NCI-H774 (cell line): ENCODE results near the gene GLYAT.
"Not testable (repeated sequence)": the region's sequence is repeated elsewhere in the genome, so short reads cannot be mapped to it uniquely, and the experiment has no call there.

Source experiments
- DNase-seq: peaks from one replicate; lab custom pipeline; 2025; lab: John Stamatoyannopoulos, UW

Gene GLYAT

DNA sequence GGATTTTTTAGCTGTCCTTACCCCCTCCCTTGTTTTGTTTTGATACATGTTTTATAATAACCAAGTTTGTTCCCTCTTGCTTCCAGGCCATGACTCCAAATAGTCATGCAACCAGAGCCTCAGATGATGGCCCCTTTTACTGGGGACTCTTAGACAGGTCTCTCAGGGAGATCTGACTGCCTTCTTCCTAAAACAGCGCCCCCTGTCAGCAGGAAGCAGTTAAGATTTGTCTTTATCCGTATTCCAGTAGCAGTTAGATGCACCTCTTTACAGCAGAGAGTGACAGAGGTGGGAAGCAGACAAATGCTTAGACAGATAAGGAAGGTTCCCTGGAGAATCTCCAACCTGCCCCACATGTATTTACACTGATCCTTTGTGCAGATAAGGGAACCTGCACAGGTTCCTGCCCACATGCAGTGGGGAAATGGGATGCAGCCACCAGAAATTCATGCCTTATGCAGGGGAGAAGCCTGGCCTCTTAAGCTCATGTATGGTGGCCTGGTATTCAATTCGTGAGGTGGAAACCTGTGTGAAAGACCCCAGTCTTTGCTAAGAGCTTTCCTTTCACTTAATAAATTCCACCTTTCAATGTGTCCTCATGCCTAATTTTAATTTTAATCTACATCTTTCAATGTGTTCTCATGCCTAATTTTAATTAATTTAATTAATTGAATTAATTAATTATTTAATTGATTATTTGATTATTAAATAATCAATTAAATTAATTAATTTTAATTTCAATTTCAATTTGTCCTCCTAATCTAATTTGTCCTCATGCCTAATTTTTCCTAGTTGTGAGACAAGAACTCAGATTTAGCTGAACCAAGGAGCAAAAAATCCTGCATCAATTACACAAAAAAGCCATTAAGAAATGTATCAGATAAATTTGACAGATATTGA is 11.5 kb upstream of the GLYAT start:
- no peak for DNase-seq

DNA sequence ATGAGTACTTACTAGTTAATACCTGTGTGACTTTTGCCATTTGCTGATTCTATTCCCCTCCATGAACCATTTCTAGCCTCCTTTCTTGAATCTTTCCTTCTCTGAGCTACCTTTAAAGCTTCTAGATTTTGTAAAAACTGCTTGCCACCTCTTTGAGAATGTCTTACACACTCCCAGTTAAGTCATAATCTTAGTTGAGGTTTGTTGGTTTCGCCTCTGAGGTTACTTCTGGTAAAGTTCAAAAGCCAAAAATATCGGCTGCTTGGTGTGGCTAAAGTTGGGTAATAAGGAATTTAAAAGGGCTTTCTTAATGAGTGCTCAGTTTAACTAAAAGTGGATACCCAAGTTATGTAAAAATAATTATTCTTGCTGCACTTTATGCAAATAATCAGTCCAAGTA is 10.4 kb upstream of the GLYAT start:
- DNase-seq, result no peak

DNA sequence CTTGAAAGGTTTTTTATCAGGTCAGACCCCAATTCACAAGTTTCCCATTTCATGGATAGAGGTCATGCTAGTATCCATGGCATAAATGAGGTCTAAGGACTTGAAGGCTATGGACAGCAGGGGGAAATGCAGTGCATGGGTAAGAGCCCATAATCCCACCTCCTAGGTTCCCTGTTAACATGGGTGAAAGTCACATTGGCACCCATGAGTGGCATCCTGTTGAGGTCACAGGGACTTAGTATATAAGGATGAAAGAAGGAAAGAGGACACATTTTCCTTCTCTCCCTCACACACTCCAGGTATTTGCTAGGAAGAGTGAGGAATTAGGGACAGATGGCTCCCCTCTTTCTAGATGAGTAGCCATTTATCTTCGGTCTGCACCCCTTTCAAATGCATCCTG is 9.4 kb upstream of the GLYAT start:
- no peak for DNase-seq

DNA sequence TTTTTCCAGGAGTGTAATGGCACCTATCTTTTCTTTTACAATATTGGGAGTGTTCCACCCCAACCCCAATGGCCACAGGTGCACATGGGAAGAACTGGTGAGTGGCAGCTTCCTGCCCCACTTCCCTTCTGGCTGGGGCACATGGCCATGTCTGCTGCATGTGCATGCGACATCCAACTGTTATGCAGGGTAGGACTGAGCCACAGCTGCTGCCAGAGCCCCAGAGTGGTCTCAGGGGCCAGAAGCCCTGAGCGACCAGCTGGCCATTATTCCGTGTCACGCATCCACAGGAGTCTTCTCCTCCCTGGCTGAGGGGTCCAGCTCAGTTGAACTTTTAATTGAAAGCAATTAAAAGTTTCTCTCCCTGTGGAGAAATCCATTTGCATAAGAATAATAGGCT is 8.7 kb upstream of the GLYAT start:
- DNase-seq, result no peak

DNA sequence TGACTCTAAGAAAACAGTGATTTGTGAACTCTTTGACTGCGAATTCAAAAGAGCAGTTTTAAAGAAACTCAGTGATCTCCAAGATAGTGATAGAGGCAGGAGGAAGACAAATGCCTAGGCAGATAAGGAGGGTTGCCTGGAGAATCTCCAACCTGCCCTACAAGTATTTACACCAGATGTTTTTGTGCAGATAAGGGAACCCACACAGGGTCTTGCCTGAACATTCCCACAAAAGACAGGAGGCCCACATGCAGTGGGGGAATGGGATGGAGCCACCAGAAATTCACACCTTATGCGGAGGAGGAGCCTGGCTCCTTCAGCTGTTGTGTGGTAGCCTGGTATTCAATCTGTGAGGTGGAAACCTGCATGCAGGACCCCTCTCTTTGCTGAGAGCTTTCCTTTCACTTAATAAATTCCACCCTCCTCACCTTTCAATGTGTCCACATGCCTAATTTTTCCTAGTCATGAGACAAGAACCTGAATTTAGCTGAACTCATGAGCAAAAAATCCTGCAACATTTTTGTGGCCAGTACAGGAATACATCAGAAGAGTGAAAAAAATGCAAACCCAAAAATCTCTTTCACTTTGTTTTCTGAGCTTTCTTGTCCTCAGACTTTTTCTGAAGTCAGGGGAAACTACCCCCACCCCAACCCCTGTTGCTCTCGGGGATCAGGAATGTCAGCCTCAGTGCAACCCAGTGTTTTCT is 8.1 kb upstream of the GLYAT start:
- DNase-seq, result no peak

DNA sequence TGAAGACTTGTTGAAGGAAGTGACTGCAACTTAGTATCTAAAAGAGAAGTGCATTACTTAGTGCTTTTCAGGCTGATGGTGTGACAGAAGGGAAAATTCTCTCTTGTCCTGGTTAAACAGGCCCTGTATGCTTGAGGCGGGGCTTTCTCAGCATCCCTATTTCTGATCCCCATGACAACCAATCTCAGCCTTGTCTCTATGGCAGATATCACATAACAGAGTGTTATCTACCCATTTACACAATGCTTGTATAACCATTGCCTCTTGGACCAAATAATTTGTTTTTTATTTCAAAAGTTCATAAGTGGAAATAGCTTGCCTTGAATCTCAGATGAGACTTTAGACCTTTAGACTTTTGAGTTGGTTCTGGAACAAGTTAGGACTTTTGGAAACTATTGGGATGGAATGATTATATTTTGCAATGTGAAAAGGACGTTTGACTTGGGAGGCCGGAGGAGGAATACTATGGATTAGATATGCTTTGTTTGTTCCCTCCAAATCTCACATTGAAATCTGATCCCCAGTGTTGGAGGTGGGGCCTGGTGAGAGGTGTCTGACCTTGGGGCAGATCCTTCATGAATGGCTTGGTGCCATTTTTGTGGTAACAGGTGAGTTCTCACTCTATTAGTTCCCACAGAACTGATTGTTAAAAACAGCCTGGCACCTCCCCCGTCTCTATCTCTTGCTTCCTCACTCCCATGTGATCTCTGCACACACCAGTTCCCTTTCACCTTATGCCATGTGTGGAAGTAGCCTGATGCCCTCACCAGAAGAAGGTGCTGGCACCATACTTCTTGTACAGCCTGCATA is 3.1 kb upstream of the GLYAT start:
- DNase-seq, result no peak

DNA sequence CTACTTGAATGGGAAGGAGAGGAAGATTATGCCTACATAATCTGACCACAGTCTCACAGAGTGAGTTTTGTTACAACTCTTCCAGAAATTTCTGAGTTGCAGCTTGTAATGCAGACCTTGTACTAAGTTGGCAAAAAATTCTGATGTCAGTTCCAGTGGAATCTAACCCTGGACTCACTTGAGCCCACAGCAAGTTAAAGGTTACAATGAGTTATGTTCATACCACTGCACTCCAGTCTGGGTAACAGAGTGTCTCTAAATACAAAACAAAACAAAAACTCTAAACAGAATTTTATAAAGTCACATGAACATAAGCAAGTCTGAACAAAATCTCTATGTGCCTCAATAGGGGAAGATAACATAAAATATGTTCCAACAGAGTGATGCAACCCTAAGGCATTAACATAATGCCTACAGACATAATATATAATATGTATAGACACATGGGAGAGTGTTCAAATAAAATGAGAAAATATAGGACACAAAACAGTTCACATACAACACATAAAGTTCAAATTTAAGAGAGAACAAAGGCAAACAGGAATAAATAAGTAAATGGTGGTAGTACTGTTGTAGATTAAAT is 1.1 kb downstream of the GLYAT start:
- DNase-seq, result no peak

DNA sequence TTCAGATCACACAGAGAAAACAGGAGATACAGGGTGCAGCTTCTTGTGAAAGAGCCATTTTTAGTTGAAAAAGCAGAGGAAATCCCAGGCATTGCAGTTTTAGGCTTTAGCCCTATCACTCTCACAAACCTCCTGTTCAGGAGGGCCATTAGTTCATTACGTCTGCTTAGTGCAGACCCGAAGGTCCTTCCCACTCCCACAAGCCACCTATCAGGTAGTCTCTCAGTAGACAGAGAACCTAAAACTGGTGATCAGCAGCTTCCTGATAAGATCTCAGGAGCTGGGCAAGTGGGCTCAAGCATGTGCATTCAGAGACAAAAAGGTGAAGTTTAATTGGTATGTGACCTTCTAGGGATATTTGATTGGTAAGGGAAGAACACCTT is 4.3 kb downstream of the GLYAT start:
- no peak for DNase-seq

DNA sequence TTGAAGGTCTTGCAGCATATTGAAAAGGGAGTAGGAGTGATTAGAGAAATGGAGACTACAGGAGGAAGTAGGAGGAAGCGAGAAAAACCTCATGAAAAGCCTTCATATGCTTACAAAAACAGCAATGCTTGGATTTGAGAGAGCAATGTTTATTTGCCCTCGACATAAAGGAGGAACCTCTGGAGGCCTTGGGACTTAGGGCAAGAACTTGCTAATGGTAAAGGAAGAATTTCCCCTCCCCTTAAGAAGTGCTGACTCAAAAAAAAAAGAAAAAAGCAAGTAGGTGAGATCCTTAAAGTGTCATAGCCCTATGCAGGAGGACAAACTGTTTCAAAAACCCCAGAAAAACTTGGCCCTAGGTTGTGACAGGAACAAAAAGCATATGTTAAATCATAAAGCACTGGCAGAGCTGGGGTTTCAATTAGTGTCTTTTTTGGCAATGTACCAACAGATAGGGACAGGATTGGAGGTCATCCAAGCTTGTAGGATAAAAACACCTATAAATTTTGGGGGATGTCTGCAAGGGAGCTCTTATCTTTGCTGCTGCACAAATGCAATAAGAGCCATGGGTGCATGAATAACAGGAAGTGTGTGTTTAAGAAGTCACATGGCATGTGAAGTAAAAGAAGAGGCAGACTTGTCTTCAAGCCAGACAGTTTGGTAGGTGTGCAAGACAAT is 4.9 kb downstream of the GLYAT start:
- DNase-seq, result no peak

DNA sequence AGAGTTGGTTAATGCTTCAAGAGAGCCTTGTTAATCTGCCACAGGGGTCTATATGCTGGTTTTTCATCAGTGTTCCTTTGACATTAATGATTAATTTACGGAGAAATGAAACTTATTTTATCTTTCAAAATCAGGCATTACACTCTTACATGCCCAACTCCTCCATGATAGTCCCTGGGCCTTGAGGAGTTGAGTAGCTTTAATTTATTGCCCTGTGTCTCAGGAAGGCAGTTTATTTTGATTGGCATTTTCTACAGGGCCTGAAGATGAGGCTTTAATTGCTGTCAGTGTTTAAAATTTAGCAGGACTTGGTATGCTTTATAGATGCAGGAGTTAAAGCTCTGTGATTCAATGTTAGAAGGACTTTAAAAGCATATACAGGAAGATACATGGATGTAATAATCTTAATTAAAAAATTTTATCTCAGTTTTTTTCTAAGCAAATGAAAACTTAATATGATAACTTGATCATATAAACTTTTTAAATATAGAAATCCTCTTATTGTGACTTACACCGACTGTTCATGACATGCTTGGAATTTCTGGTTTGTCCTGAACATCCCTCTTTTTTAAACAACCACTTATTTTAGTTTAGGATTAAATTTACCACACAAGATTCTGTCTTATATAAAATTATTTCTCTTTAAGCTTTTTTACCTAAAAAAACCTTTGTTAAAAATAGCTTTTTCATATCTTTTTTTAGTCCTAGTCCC is 12.2 kb downstream of the GLYAT start:
- DNase-seq, result no peak

DNA sequence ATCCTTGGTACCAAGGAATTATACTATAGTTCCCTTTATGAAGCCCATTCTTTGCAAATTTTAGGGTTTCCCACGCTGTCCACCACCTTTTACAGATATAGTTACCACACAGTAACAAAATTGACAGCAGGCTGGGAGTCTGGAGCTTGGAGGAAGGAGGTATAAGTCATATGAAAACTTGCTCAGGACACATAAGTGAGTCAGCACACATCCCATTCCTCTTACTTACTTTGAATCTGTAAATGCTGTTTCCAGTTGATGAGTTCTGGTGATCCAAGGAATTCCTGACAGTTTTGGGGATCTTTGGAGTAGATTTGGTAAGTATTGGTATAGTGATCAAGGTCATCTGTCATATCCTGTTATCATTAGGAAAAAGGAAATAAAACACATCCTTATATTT is 19.2 kb downstream of the GLYAT start:
- no peak for DNase-seq

DNA sequence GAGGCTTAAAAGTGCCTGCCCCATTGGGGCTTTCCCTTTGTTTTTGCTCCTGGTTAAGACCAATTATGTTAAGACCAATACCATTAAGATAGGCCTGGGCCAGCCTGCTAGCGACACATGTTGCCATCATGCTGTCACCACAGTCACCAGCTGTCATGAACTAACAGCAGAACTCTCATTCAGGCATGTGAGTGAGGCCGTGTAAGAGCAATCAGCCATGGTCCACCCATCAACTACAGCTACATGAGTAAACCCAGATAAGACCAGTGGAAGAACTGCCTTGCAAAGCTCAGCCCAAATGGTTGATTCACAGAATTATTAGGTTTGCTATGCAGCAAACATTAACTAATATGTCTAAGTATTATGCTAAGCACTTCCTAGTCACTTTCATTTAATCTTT is 19.9 kb downstream of the GLYAT start:
- no peak for DNase-seq

DNA sequence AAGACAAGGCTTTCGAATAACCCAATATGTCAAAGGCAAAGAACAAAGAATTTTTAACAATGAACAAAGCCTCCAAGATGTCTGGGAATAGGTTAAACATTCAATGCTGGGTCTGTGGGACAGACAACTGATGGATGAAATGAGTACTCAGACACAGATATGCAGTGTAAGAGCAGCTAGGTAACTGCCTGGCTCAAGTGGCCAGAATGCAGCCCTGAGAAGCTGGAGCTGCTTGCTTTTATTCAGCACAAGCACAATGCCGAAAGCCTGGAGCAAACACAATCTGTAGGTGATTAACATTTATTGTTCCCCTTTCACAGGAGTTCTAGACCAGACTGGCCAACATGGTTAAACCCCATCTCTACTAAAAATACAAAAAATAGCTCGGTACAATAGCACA is 24.0 kb downstream of the GLYAT start:
- DNase-seq, result no peak

DNA sequence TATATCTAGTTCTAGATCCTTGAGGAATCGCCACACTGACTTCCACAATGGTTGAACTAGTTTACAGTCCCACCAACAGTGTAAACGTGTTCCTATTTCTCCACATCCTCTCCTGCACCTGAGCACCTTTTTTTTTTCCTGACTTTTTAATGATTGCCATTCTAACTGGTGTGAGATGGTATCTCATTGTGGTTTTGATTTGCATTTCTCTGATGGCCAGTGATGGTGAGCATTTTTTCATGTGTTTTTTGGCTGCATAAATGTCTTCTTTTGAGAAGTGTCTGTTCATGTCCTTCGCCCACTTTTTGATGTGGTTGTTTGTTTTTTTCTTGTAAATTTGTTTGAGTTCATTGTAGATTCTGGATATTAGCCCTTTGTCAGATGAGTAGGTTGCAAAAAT is 34.9 kb downstream of the GLYAT start:
- DNase-seq, result not testable (repeated sequence)

DNA sequence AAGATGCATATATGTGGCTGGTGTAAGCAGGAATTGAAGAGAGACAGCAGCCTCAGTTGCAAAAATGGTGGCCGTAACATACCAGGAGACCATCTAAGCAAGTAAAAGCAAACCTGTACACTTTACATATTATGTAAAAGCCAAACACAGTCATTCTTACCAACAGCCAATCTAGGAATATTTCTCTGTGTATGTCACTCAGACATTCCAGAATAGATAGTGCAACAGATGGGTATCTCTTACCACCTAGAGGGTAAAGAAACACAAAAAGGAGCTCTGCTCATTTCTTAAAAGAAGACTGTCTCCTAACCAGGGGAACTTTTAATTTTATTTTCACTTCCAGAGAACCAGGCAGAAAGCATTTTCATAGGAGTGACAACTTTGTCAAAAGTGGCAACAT is 38.7 kb downstream of the GLYAT start:
- DNase-seq, result no peak

DNA sequence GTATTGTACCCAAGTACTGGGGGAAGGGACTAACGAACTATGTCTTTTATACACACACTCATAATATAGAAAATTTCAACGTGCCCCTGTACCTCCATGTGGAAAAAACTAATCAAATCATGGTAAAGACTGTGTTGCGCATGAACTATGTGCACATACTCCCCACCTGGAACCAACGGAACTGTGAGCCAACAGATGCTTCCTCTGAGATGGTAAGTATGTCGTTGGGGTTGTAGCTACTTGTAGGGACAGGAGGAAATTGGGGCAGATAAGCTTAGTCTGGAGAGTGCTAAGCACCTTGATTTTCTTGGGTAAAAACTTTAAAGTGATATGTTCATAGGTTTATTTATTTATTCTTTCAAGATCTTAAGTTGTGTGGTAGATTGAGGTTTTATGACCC is 40.1 kb downstream of the GLYAT start:
- DNase-seq, result no peak

DNA sequence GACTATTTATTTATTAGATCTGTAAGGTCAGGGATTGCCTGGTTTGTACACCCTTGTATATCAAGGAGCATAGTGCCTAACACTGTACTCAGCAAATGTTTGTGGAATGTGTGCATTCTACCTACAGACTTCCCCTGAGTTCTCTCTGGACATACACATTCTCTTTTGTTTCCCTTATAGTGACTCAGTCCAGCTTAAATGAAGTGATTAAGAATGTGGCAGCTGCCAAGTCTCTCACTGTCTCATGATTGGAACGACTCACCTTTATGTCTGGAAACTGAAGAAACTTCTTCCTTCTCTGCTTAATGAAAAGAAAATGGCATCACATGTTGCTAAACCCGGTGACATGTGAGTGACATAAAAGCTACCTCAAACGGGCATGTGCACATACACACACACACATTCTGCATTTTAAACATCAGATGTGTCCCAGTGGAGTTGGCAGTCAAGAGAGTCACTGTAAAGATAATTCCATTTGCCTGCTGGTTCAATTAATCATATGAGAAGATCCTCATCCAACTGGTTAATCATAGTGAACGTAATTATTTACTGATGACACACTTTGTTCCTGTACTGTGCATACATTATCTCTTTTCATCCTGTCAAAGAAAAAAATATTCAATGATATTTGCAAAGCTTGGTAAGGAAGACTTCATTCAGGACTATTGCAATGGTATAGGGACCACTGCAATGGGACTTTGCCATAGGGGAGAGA is 42.8 kb downstream of the GLYAT start:
- DNase-seq, result no peak

DNA sequence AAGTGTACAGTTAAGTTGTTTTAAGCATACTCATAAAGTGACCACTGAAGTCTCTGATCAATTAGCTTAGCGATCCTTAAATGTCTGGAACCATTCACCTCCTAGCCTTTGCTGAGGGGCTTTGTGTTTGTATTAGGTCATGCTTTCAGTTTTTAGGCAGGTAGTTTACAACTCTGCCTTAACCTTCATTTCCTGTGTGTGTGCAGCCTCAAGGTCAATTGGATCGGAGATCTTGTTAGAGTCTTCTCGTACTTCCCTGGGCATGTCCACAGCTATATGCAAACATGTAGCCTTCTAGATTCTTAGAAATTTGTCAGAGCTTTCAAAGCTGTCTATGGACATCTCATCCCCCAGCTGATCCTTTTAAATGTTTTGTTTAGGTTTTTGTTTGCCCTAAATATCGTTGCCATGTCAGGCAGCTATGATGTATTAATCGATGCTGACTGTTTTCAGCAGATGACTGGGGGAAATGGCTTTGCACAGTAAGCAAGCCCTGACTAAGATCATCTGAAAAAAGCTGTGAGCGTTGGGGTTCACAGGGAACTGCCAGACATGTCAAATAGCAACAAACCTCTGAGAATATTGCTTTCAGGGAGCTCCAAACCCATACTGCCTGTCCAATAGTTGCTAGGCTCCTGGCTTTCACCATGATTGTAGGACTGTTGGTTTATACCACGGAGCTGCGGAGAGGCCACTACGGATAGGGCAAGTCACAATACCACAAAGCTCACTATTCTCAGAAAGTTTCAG is 45.6 kb downstream of the GLYAT start:
- no peak for DNase-seq

DNA sequence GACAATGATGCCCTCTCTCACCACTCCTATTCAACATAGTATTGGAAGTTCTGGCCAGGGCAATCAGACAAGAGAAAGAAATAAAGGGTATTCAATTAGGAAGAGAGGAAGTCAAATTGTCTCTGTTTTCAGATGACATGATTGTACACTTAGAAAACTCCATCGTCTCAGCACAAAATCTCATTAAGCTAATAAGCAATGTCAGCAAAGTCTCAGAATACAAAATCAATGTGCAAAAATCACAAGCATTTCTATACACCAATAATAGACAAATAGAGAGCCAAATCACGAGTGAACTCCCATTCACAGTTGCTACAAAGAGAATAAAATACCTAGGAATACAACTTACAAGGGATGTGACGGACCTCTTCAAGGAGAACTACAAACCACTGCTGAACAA is 49.1 kb downstream of the GLYAT start:
- DNase-seq, result not testable (repeated sequence)

DNA sequence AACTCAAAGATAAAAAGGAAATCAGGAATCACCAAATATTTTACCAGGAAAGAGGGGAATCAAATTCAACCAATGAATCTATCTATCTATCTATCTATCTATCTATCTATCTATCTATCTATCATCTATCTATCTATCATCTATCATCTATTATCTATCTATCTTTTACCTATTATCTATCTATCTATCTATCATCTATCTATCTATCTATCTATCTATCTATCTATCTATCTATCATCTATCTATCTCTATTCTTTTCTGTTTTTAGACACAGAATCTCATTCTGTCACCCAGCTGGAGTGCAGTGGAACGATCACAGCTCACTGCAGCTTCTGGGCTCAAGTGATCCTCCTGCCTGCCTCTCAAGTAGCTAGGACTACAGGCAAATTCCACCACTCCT is 54.2 kb downstream of the GLYAT start:
- not testable (repeated sequence) for DNase-seq
